HG03439 (cell line): ENCODE measurements around the gene LAMA2.

Experiments
- ATAC-seq: cut with Tn5 transposase; IDR thresholded peaks from one replicate; pipeline ENCODE4 v1.9.1; 2021; ENCODE audit warnings: mild to moderate bottlenecking, moderate library complexity; ENCODE audit not compliant: unreplicated experiment

LAMA2 gene

DNA sequence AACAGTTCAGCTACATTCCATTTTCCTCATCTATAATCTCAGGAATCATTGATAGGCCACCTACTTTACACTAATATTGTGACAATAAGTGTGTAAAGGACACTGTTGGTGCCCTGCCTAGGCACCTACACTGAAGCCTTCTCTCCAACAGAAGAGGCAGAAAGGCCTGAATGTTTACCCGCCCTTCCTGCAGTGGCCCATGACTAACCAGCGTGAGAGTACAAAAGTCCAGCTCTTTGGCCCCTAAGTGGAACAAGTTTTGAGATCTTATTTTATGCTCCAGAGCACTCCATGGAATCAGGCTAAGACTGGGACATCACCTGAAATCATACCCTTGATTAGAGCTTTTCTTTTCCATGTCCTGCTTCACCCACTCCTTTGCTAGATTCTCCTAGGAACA, 467.3 kb downstream of the LAMA2 start:
- no peak for ATAC-seq

DNA sequence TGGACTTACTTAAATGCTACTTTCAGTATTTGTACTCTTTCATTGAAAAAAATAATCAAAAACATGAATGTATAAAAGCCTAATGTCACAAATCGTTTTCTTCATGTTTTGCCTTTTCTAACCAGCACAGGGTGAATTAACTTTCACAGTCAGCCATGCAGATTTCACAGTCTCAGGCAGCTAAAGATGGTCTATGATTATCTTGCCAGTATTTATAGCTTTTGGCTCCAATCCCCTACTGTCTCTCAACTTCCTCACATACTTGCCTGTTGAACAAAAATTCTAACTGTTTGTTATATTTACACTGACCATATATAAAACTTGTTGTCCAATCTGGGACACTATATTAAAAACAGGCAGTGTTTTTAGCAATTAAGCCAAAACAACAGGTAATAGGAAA, 468.9 kb downstream of the LAMA2 start:
- ATAC-seq, result no peak

DNA sequence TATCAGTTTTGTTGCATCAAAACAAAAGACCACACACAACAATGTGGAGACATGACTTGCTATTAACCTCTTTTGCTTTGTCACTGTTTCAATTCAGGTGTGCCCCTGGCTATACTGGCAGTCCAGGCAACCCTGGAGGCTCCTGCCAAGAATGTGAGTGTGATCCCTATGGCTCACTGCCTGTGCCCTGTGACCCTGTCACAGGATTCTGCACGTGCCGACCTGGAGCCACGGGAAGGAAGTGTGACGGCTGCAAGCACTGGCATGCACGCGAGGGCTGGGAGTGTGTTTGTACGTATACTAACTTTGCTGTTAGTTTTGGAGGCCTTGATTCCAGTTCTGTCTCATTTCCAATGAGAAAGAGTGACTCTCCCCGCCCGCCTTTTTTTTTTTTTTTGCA, 470.1 kb downstream of the LAMA2 start:
- ATAC-seq, result no peak

DNA sequence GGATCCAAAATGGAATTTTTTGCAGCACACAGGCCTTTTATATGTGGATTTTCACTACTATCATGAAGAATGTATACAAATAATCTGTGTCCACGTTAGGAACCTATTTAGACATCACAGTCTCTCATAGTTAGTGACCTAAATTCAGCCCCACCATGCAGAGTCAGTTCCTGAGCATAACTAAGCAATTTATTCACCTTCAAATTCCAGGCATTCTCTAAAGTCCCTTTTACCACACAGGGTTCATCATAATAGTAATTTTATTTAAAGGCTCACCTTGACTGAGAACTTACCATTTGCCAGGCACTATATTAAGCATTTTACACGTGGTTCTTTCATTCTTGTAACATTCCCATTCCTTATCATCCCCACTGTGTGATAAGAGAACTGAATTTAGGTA, 473.2 kb downstream of the LAMA2 start:
- no peak for ATAC-seq

DNA sequence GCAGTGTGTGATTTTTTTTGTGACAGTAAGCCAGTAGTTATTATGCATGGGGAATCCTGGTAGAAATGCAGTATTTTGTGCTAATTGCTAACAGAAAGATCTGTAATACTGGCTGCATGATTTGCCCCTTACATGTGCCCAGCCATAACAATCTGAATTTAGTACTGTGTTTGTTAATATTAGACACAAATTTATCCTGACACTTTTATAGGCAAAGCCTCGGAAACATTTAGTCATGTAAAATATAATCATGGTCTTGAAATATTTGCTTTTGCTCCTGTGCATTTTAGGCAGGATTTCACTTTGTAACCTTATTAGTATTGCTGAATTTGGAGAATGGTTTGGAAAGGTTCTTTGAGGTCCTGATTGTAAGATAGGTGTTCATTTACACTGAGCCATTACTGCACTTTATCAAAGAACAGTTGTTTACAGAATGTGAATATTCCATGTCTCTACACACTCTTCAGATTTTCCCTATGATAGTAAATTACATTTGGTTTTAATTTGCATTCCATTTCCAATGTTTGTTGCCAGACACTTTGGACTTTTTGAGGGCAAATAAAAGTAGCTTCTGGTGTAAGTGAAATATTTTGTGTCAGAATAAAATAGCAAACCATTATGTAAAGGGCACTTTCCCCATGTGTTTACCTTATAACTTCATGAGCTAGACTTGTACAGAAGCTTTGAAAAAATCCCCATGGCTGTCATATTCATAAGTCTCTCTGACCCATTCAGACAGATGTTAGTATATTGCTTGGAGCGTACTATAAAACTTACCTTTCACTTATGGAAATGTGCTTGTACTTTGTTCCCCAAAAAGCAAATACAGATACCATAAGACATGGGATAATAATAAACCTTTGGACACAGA, 477.1 kb downstream of the LAMA2 start:
- ATAC-seq, result no peak

DNA sequence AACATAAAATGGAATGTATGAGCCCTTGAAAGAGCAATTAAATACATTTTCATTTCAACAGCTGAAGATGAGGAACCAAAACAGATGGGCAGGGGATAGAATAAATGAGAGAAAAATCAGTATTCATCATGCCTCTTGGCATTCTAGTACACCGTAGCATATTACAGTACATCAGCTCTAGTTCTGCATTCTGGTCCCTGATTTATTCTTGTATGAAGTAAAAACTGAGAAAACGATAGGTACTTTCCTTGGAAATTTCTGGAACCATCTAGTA, 477.7 kb downstream of the LAMA2 start:
- ATAC-seq, result no peak

DNA sequence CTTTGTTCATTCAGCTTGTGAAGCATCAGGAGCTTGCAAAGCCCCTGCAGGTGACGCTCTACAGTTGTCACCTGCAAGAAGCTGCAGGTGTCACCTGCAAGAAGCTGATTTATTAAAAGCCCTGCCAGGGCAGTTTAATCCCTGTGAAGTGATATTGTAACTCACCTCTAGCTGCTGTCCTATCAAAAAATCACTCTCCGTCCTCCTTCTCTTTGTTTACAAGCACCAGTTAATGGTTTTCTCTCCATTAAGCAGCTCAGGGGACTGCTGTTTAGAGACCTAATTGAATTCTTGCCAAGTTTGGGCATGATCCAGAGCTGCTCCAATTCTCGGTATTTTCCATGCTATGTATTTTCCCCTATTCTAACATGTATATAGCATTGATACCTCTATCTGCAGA, 481.1 kb downstream of the LAMA2 start:
- ATAC-seq, result no peak

DNA sequence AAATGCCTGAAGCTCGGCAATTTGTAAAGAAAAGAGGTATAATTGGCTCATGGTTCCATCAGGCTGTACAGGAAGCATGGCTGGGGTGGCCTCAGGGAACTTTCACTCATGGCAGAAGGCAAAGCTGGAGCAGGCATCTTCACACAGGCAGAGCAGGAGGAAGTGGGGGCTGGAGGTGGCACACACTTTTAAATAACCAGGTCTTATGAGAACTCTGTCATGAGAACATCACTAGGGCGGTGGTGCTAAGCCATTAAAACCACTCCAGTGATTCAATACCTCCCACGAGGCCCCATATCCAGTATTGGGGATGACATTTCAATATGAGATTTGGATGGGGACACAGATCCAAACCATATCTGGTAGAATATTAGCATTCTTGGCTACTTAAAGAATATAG, 481.8 kb downstream of the LAMA2 start:
- no peak for ATAC-seq

DNA sequence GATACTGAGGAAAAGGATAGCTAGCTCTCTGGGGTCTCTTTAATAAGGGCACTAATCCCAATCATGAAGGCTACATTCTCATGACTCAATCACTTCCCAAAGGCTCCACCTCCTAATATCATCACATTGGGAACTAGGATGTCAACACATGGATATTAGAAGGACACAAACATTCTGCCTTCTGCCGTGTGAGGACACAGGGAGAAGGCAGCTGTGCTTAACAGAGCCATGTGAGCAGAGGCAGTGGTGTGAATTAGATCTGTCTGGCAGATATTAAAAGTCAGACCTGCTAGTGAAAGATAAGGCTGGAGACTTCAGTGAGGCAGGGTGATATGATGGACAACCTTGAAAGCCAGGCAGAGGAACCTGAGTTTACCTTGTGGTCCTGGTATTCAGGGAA, 485.1 kb downstream of the LAMA2 start:
- no peak for ATAC-seq

DNA sequence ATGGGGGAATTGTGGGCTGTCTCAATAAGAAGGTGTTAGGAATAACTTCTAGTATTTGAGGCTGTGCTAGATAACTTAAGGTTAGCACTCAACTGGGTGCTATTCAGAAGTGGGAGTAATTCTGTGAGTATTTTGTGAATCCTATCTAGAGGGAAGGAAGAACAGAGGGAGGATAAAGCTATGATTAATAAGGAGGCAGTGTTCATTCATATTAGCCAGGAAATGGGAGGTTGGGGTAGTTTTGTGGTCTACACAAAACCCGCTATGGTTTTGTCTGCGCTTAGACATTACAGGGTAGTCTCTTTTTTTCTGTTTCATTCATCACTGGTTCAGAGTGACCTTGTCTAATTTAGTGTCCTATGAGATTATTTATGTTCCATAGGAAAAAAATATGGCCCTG, 486.0 kb downstream of the LAMA2 start:
- no peak for ATAC-seq

DNA sequence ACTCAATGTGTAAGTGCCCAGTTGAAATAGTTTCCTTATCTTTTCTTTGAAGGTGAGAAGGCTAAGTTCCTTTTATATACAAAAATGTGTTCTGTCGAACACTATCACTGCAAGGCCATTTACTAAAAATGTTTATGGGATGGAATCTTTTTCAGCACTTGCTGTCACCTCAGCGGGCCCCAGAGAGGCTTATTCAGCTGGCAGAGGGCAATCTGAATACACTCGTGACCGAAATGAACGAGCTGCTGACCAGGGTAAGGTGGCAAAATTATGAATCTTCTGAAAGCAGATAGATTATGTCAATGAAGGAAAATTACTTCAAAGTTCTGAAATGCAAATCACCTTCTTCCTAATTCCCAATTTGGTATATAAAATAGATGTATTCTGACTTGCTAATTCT, 486.8 kb downstream of the LAMA2 start:
- ATAC-seq, result no peak

DNA sequence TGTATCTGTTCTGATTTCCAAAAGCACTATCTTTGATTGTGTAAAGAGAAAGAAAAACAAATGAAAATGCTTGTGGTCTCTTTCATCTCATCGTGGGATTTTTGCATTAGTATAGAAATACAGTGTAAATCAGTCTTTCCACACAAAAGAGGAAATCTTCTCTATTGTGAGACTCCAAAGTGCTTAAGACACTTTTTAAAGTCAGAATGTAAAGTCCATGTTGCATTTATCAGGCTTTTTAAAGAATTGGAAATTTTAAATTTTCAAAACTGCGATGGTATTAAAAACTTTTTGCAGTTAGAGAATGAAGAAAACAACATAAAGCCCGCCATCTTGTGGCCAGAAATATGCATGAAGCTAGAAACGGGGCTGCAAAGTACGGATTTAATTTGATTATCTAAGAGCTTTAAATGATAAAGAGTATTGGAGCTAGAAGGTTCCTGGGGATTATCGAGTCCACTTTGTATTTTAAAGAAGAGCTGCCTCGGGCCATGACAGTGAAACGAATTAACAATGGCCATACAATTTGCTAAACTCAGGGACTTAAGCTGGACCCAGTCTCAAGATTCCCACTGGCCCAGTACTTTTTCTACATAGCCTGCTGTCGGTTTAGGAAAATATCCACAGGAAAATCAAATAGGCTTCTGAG, 487.5 kb downstream of the LAMA2 start:
- ATAC-seq, result no peak

DNA sequence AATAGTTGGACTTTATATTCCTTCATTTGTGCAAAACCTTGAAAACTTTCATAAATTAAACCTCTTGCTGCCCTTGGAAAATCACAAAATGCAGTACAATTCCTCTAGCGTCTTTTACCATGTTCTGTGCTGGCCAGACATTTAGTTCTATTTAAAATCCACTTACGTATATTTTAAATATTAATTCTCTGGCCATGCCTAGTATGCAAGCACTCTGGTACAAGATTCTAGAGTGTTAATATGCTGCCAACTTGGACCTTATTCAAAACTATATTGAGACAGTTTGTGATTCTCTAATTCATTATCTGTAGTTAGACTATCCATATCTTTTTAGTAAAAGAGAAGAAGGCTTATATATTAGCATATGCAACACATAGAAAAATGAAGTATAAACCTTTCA, 498.9 kb downstream of the LAMA2 start:
- no peak for ATAC-seq

DNA sequence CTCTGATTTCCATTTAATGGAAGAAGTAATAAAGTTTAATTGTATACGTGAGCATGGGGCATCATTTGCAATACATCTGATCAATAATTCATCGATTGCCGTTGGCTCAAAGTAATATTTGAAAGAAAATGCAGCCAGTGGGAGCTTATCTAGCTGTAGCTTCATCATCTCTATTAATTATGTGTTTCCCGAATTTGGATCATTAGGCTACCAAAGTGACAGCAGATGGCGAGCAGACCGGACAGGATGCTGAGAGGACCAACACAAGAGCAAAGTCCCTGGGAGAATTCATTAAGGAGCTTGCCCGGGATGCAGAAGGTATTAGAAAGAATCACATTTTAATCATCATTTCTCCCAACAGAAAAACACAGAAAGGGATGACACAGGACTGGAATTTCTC, 500.0 kb downstream of the LAMA2 start:
- ATAC-seq, result no peak

DNA sequence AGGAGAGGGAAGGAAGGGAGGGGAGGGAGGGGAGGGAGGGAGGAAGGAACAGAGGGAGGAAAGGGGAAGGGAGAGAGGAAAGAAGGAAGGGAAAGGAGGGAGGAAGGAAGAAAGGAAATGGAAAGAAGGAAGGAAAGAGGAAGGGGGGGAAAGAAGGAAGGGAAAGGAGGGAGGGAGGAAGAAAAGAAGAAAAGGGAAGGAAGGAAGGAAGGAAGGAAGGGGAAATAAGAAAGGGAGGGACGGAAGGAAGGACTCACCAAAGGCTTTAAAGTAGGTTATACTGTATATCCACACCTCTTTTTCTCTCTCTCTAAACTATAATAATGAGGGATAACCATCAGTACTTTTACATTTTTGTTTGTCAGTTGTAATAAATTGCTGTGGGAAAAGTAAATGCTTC, 502.2 kb downstream of the LAMA2 start:
- ATAC-seq, result no peak

DNA sequence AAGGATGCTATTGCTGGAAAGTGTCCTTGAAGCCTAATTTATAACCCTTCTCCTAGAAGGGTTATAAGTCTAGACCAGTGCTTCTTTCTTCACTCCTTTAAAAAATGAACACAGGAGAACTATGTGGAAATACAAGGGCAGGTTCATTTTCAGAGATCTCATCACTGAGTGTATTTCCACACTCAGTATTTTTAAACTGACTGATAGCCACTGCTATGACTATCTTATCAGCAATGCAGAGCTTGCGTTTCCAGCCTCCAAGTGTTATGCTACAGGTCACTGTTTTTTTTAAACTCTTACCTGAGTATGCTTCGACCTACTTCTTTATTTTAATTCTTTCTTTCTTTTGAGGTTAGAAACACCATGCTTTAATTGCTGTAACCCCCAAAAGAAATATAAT, 508.0 kb downstream of the LAMA2 start:
- no peak for ATAC-seq

DNA sequence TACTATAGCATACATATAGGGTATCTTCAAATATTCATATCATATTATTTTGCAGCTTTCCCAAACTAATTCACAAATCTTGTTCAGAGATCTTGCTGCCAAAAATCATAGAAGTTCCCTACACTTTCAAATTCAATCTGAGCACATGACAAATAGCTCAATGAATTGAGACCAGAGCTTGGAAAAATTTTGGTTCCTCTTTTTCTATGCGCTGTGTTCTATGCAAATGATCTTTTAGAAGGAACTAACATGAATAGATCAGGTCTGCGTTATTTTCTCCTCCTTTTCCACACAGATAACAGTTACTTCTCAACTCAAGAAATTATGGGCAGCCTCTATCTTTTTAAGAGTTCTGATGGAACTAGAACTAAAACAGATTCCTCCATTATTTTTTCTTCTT, 510.7 kb downstream of the LAMA2 start:
- no peak for ATAC-seq

DNA sequence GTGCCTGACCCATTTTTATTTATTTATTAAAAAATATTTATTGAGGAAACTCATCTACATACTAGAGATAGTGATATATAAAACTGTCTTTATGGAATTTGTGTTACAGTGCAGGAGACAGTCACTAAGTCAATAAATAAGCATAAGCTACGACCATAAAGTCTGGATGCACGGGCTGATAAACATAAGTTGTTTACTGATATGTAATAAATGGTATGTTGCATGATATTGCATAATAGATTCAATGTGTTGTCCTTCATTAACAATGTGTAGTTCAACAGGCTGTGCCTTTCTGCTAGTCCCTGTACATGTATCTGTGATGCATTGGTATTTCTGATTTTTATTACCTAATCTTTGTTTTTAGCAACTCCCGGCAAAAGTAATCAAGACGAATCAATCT, 515.8 kb downstream of the LAMA2 start:
- ATAC-seq, result no peak

DNA sequence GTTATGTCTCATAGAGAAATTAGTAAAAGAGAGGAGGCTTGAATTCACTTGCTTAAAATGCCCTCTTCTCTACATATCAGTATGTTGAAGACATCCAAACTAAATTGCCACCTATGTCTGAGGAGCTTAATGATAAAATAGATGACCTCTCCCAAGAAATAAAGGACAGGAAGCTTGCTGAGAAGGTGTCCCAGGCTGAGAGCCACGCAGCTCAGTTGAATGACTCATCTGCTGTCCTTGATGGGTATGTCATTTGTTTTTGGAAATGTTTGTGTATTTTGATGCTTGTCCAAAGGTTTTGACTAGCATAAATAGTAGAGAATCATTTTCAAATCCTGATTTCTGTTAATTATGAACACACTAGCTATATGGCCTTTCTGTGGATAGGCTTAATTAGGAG, 519.3 kb downstream of the LAMA2 start:
- no peak for ATAC-seq

DNA sequence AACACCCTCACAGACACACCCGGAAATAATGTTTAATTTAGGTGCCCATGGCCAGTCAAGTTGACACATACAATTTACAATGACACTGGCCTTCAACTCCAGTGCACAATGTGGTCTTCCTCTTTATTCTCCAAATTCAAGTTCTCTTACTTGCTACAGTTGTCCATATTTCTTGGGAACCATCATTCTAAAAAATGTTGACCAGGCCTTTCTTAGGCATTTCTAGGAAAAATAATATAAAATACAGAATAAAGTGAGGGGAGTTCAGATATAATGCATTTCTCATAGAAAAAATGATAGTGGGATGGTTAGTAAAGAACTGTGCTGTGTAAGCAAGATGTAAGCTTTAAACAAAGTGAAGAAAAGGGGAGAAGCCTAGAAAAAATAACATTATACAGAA, 528.2 kb downstream of the LAMA2 start:
- ATAC-seq, result no peak

DNA sequence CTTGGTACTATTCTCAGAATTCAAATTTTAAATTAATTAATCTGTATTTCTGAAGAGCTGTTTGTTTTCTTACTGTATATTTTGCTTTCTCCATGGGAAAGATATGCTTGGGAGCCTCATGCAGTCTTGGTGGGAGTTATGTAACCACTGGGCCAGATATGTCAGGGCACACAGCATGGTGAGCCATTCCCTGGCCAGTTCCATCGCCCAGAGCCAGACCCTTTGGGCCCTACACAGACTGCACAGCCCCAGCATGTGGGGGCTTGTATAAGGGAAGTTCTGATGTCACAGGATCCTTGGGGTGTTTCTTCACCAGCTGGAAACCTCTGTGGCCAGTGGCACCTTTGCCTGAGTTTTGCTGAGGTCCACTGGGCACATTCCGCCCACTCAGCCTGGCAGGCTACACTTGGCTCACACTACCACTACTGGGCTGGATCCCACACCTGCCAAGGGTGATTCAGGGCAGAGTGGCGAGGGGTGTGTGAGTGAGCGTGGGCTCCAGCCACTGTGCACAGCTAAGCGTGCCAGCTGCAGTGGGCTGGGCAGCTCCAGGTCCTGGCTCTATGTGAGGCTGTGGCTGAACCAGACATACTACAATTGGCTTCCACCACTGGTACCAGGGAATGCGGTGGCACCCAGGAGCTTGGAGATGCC, 533.5 kb downstream of the LAMA2 start:
- ATAC-seq, result no peak

DNA sequence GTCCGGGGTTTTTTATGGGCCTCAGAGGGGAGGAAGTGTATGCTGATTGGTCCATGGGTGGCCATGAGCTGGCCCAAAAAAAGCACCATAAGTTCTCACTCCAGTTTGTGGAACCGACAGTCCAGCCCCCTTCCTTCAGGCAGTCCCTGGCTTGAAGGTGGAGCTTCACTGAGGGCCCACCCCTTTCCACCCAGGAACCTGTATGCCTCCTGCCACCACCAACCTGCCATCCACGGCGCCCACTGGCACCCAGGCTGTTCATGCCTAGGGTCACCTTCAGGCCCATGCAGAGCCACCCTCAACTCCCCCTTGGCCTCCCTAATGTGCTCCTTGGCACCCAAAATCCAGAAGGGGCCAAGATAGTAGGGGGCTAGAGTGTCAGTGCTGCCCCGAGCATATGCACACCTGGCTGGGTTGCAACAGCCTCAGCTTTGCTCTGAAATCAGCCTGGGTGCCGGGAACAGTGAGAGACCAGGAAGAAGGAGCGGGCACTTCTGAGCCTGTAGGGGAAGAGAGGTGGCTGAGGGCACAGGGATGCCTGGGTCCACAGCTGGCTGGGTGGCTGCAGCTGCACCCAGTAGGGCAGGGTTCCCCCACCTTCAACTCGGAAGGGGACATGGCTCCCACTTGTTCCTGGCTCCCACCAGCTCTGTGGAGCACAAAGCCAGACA, 534.6 kb downstream of the LAMA2 start:
- no peak for ATAC-seq
